Measurements from ENCODE around the gene FANCE.

GRCh38 chr6:35426074-35426473 lies 26.1 kb upstream of the FANCE start:
- TF ChIP-seq CTCF (IDR thresholded peaks at IDR 0.05) (no peak), ZFX (IDR thresholded peaks at IDR 0.05; ENCODE audit: borderline replicate concordance) (no peak)

Data from 22Rv1 (cell line).